Right atrium auricular region (tissue), 2 donors: Measurements from ENCODE around the gene MINAR1. TPM values are rescaled to one million over a fixed set of nuclear protein-coding genes. Genes with fewer than 3 reads are reported as not detected.
"Not testable (repeated sequence)": the region's sequence is repeated elsewhere in the genome, so short reads cannot be mapped to it uniquely, and the experiment has no call there.

Experiments used
- DNase-seq: peaks from one replicate; pipeline ENCODE4 v3.0.0-alpha.2; 2019; ENCODE audit warnings: low spot score
- H3K27ac ChIP-seq, 2 donors: fragments of 200-600 bp; sonication (generic); 1 replicate in 1 of 2; 2 replicates in 1 of 2; pipeline ENCODE4 v1.5.1; 2016 to 2019
- H3K27me3 ChIP-seq, 2 donors: fragments of 200-600 bp; sonication (generic); one replicate each; pipeline versions ENCODE4 v1.5.1 to v1.6.0; 2017 to 2019
- H3K36me3 ChIP-seq: fragments of 200-600 bp; sonication (generic); one replicate; pipeline ENCODE4 v1.5.1; 2016
- H3K4me1 ChIP-seq, 2 donors: fragments of 200-600 bp; sonication (generic); one replicate each; pipeline versions ENCODE4 v1.5.1 to v1.6.0; 2017 to 2019
- H3K4me3 ChIP-seq, 2 donors: fragments of 200-600 bp; sonication (generic); 1 replicate in 1 of 2; 2 replicates in 1 of 2; pipeline ENCODE4 v1.5.1; 2017 to 2019; ENCODE audit warnings: mild to moderate bottlenecking in 1 of 2, moderate library complexity in 1 of 2
- H3K9me3 ChIP-seq, 2 donors: fragments of 200-600 bp; sonication (generic); one replicate each; pipeline ENCODE4 v1.5.1; 2019
- CTCF ChIP-seq, 2 donors: fragments of 200-600 bp; sonication (generic); IDR thresholded peaks; one replicate each; pipeline ENCODE4 v1.5.1; 2019; ENCODE audit warnings: antibody characterized with exemption in 2 of 2
- total RNA-seq, 2 donors: library from RNA; depleted of rRNA; stranded (reverse); fragments of >200 nt; gene quantifications; one replicate each; pipeline ENCODE4 v1.1.0, GENCODE V29; 2016

Gene MINAR1
- total RNA-seq, 2 donors from 2014 or later: 0.07 to 0.20 TPM

- no peak for TF ChIP-seq CTCF (IDR thresholded peaks at IDR 0.05)
- DNase-seq: no peak
- Histone ChIP-seq H3K9me3 (no peaks in the 10 kb centered on the region), H3K4me3 (no peak overlapping the region), H3K4me1 (no peaks in the 10 kb centered on the region), H3K27me3 (peaks cover 0 to 8% of the 10 kb centered on the region in 2 donors), H3K36me3 (no peaks in the 10 kb centered on the region), H3K27ac (no peak overlapping the region)
These were observed 6.4 kb upstream of the MINAR1 start for GRCh38 chr15:79425591-79426295.

GRCh38 chr15:79426899-79427298 lies 5.2 kb upstream of the MINAR1 start:
- not testable (repeated sequence) for DNase-seq, H3K27ac ChIP-seq, H3K4me1 ChIP-seq, H3K9me3 ChIP-seq, H3K4me3 ChIP-seq, H3K36me3 ChIP-seq
- H3K27me3 ChIP-seq: peaks cover 0 to 10% of the 10 kb centered on the region in 2 donors

GRCh38 chr15:79427781-79428598 lies 4.1 kb upstream of the MINAR1 start:
- Histone ChIP-seq H3K4me1 (peaks cover 0 to 18% of the 10 kb centered on the region in 2 donors), H3K27ac (no peak overlapping the region), H3K27me3 (peaks cover 0 to 17% of the 10 kb centered on the region in 2 donors), H3K36me3 (no peaks in the 10 kb centered on the region), H3K4me3 (no peak overlapping the region), H3K9me3 (no peaks in the 10 kb centered on the region)
- no peak for DNase-seq
- TF ChIP-seq CTCF (IDR thresholded peaks at IDR 0.05): no peak

GRCh38 chr15:79430901-79431635 lies 1.1 kb upstream of the MINAR1 start:
- no peak for DNase-seq
- H3K27me3 ChIP-seq: peaks cover 0 to 17% of the 10 kb centered on the region in 2 donors
- no peaks in the 10 kb centered on the region for H3K36me3 ChIP-seq
- peak overlapping the region; percentile 28 to 50 for H3K4me3 ChIP-seq
- no peak for TF ChIP-seq CTCF (IDR thresholded peaks at IDR 0.05)
- H3K4me1 ChIP-seq: peaks cover 0 to 18% of the 10 kb centered on the region in 2 donors
- no peaks in the 10 kb centered on the region for H3K9me3 ChIP-seq
- no peak overlapping the region for H3K27ac ChIP-seq

- peaks cover 0 to 17% of the 10 kb centered on the region in 2 donors for H3K27me3 ChIP-seq
- DNase-seq: no peak
- H3K9me3 ChIP-seq: no peaks in the 10 kb centered on the region
- peak overlapping the region; percentile 28 to 50 for H3K4me3 ChIP-seq
- TF ChIP-seq CTCF (IDR thresholded peaks at IDR 0.05): no peak
- no peaks in the 10 kb centered on the region for H3K36me3 ChIP-seq
- H3K27ac ChIP-seq: no peak overlapping the region
- peaks cover 0 to 18% of the 10 kb centered on the region in 2 donors for H3K4me1 ChIP-seq
These were observed 474 bp downstream of the MINAR1 start for GRCh38 chr15:79432345-79433275.
